ENCODE measurements around the gene ZEB1. TPM values are rescaled to one million over a fixed set of nuclear protein-coding genes. Genes with fewer than 3 reads are reported as not detected.

ZEB1 gene
- total and polyA plus RNA-seq, 10 of the 15 experiments (the other 5 are each of a cell fraction or from before 2014, with no cell fraction given): 10.4 to 35.6 (median 24.5) TPM

- BruUV-seq (replicated peaks): TSS peak; percentile 35
- RAD21 ChIA-PET (ENCODE audit: unreplicated experiment): interaction anchor here (0.6 to 1.5 kb wide), 10 partner anchors 25 to 570 kb away, joined by 3 to 7 read pairs (median 4); partner anchors contain the start of gene ZNF438
- SMC1A ChIA-PET (ENCODE audit: uncharacterized antibody, unreplicated experiment): interaction anchor here (0.7 to 1.2 kb wide), 10 partner anchors 8 to 442 kb away, joined by 3 to 6 read pairs (median 4); no protein-coding TSS in a partner anchor
- Histone ChIP-seq H3K4me2 (ENCODE audit: control insufficient read depth, insufficient read depth) (peak overlapping the region; percentile 72), H3K27ac (ENCODE audit: control insufficient read depth, insufficient read depth) (peak overlapping the region; percentile 100), H4K20me1 (ENCODE audit: control insufficient read depth, insufficient read depth) (no peaks in the 10 kb centered on the region), H3K4me3 (peak overlapping the region; percentile 82), H3K9ac (ENCODE audit: control insufficient read depth, insufficient read depth, low read length) (peak overlapping the region; percentile 100), H3K4me1 (ENCODE audit: control insufficient read depth, insufficient read depth, low read length) (peaks cover 7% of the 10 kb centered on the region), H3K79me2 (ENCODE audit: control insufficient read depth, insufficient read depth, low read length) (peaks cover 94% of the 10 kb centered on the region), H3K36me3 (ENCODE audit: control insufficient read depth in 2 of 2, insufficient read depth in 2 of 2, low read length in 1 of 2) (no peaks in the 10 kb centered on the region), H2AFZ (ENCODE audit: control insufficient read depth, low read depth, low read length) (no peak overlapping the region), H3K9me3 (replicated peaks; ENCODE audit: control insufficient read depth, insufficient read depth, low read length) (no peaks in the 10 kb centered on the region), H3K27me3 (replicated peaks in 1 of 2; ENCODE audit: control insufficient read depth in 2 of 2, insufficient read depth in 2 of 2, low read length in 1 of 2) (no peaks in the 10 kb centered on the region)
- in situ Hi-C loops (cut with MboI) (loop anchor here (10.0 kb wide), 1 partner anchor 483 kb away; no protein-coding TSS in a partner anchor), intact Hi-C loops (cut with micrococcal nuclease; ENCODE audit: unreplicated experiment) (loop anchor here (2.0 to 5.0 kb wide), 4 partner anchors 31 to 594 kb away; no protein-coding TSS in a partner anchor)
- 6% methylated on average over 10 of the region's 10 CpGs for WGBS (ENCODE audit: insufficient coverage, insufficient replicate concordance, low lambda C conversion rate, missing lambda C conversion rate)
- DNase-seq (ENCODE audit: low read depth, low spot score) (no peak), ATAC-seq (0 out of 3 replicates have a peak, but pooled peaks have one; percentile 1), FAIRE-seq (no peak)
- POLR2A ChIA-PET: interaction anchor here (0.7 to 1.0 kb wide), 4 partner anchors 12 to 538 kb away, joined by 3 to 6 read pairs (median 3); no protein-coding TSS in a partner anchor
- CTCF ChIA-PET: interaction anchor here (0.6 to 1.0 kb wide), 3 partner anchors 21 to 290 kb away, joined by 3 to 4 read pairs (median 3); partner anchors contain the start of gene ZNF438
- TF ChIP-seq CREM (IDR thresholded peaks at IDR 0.05; ENCODE audit: low read depth) (0 out of 2 replicates have a peak, but pooled peaks have one; percentile 31), RAD21 (IDR thresholded peaks at IDR 0.05; ENCODE audit: insufficient read depth, low read depth, low read length) (0 out of 2 replicates have a peak, but pooled peaks have one; percentile 3), CREB1 (IDR thresholded peaks at IDR 0.05; ENCODE audit: low read depth) (0 out of 2 replicates have a peak, but pooled peaks have one; percentile 31), SUZ12 (IDR thresholded peaks at IDR 0.05; ENCODE audit: unreplicated experiment) (no peak), RELB (IDR thresholded peaks at IDR 0.05; ENCODE audit: low read depth) (peak; percentile 59; the same call in 1 of the 2 replicates), FOXK2 (IDR thresholded peaks at IDR 0.05) (no peak), ASH2L (IDR thresholded peaks at IDR 0.05; ENCODE audit: borderline replicate concordance, low read depth) (no peak), POLR2AphosphoS5 (IDR thresholded peaks at IDR 0.05; ENCODE audit: low read length) (peak; percentile 47), MXI1 (IDR thresholded peaks at IDR 0.05; ENCODE audit: low read depth, low read length) (0 out of 2 replicates have a peak, but pooled peaks have one; percentile 56), ATF7 (IDR thresholded peaks at IDR 0.05; ENCODE audit: low read depth) (peak; percentile 37; the same call in 1 of the 2 replicates), MAX (IDR thresholded peaks at IDR 0.05; ENCODE audit: low read depth, low read length) (no peak), EP300 (IDR thresholded peaks at IDR 0.05; ENCODE audit: borderline replicate concordance in 1 of 2, control insufficient read depth in 1 of 2, low read depth in 2 of 2, low read length in 2 of 2) (peak in 1 of 2 experiments; percentile 26; a peak in 1 of 4 replicates)
- TF ChIP-seq, protein P1, sequence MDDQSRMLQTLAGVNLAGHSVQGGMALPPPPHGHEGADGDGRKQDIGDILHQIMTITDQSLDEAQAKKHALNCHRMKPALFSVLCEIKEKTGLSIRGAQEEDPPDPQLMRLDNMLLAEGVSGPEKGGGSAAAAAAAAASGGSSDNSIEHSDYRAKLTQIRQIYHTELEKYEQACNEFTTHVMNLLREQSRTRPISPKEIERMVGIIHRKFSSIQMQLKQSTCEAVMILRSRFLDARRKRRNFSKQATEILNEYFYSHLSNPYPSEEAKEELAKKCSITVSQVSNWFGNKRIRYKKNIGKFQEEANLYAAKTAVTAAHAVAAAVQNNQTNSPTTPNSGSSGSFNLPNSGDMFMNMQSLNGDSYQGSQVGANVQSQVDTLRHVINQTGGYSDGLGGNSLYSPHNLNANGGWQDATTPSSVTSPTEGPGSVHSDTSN (IDR thresholded peaks at IDR 0.05; ENCODE audit: insufficient replicate concordance, low read depth, low read length): no peak
These were observed 2.5 kb downstream of the ZEB1 start for GRCh38 chr10:31321396-31321941.
